SU-DHL-6 (cell line): ENCODE results near the gene CFAP251.

Experiments
- H2AFZ ChIP-seq: fragments of 200-600 bp; sonication (generic); 2 replicates; pipeline ENCODE4 v1.6.1; 2014; ENCODE audit warnings: low read depth, mild to moderate bottlenecking, moderate library complexity, mixed read lengths, antibody characterized with exemption, low read length; ENCODE audit not compliant: severe bottlenecking
- H3F3A ChIP-seq: fragments of 200-600 bp; shearing (Covaris generic); 2 replicates; pipeline ENCODE4 v1.6.0; 2016; ENCODE audit warnings: antibody characterized with exemption, mild to moderate bottlenecking; ENCODE audit not compliant: insufficient read depth
- H3K27ac ChIP-seq: fragments of 200-600 bp; sonication (generic); 2 replicates; pipeline ENCODE4 v1.5.1; 2016; ENCODE audit warnings: low read depth, mild to moderate bottlenecking, low read length, moderate library complexity, mixed read lengths
- H3K27me3 ChIP-seq: fragments of 200-600 bp; sonication (generic), shearing (Covaris generic); 2 replicates; pipeline ENCODE4 v1.6.0; 2014; ENCODE audit warnings: mild to moderate bottlenecking, low read length
- H3K36me3 ChIP-seq: fragments of 200-600 bp; sonication (generic); 2 replicates; pipeline ENCODE4 v1.6.1; 2014; ENCODE audit warnings: mild to moderate bottlenecking, low read length, mixed read lengths
- H3K4me2 ChIP-seq: fragments of 300-600, 200-600 bp; shearing (Covaris generic), sonication (generic); 2 replicates; pipeline ENCODE4 v1.6.0; 2014; ENCODE audit warnings: low read length, low read depth, mild to moderate bottlenecking; ENCODE audit not compliant: poor library complexity, severe bottlenecking
- H3K4me3 ChIP-seq: fragments of 200-600 bp; sonication (generic); 2 replicates; pipeline ENCODE4 v1.5.1; 2014; ENCODE audit warnings: antibody characterized with exemption, low read length, mild to moderate bottlenecking, mixed read lengths; ENCODE audit not compliant: insufficient read depth, poor library complexity, severe bottlenecking
- H3K79me2 ChIP-seq: fragments of 200-600 bp; sonication (generic); 2 replicates; pipeline ENCODE4 v1.6.1; 2014; ENCODE audit warnings: mild to moderate bottlenecking, low read length, moderate library complexity; ENCODE audit not compliant: insufficient read depth
- H3K9ac ChIP-seq: fragments of 200-600 bp; sonication (generic); 2 replicates; pipeline ENCODE4 v1.7.0; 2014; ENCODE audit warnings: mild to moderate bottlenecking, low read length
- H3K9me2 ChIP-seq: fragments of 200-600 bp; sonication (generic); replicated peaks from 2 replicates; pipeline ENCODE4 v1.6.1; 2014; ENCODE audit warnings: low read length; ENCODE audit not compliant: insufficient read depth
- H3K9me3 ChIP-seq: fragments of 200-600 bp; sonication (generic); 2 replicates; pipeline ENCODE4 v1.6.1; 2014; ENCODE audit warnings: low read length, mixed read lengths; ENCODE audit not compliant: insufficient read depth
- H4K20me1 ChIP-seq: fragments of 200-600 bp; sonication (generic); 2 replicates; pipeline ENCODE4 v1.6.1; 2014; ENCODE audit warnings: low read depth, mild to moderate bottlenecking, antibody characterized with exemption, low read length, moderate library complexity, mixed read lengths
- EZH2phosphoT487 ChIP-seq: fragments of 200-600 bp; sonication (generic), shearing (Covaris generic); conservative IDR thresholded peaks from 2 replicates; pipeline ENCODE4 v1.6.1; 2018; ENCODE audit warnings: mild to moderate bottlenecking, antibody characterized with exemption, low read length, moderate library complexity, mixed read lengths
- TF ChIP-seq, protein P1 (sequence below): fragments of 200-600 bp; sonication (generic); IDR thresholded peaks from one replicate; pipeline ENCODE4 v1.5.1; 2017; ENCODE audit warnings: antibody characterized with exemption, mild to moderate bottlenecking, low read length, moderate library complexity; ENCODE audit not compliant: insufficient read depth, poor library complexity, severe bottlenecking

The CFAP251 gene

DNA sequence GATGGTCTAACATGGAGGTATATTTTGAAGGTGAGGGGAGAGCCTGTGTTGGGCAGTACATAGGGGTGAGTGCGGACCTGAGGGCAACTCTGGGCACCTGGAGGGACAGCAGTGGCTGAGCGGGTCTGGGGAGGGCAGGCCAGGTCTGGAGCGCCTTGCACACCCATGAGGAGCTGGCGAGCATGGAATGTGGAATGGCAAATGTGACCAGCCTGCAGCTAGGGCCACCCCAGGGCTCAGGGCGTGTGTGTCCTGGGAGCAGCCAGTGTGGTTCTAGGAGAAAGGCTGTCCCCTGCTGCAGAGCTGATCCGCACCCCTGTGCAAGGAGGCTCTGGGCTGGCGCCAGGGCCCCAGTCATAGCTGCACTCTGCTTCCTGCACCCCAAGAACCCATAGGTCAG is 127.8 kb downstream of the CFAP251 start:
- H3F3A ChIP-seq, result peaks cover 15% of the 10 kb centered on the region; the same call in 1 of the 2 replicates
- H3K9me3 ChIP-seq, result no peaks in the 10 kb centered on the region
- peaks cover 38% of the 10 kb centered on the region; the same call in 1 of the 2 replicates for H3K79me2 ChIP-seq
- TF ChIP-seq, protein P1, sequence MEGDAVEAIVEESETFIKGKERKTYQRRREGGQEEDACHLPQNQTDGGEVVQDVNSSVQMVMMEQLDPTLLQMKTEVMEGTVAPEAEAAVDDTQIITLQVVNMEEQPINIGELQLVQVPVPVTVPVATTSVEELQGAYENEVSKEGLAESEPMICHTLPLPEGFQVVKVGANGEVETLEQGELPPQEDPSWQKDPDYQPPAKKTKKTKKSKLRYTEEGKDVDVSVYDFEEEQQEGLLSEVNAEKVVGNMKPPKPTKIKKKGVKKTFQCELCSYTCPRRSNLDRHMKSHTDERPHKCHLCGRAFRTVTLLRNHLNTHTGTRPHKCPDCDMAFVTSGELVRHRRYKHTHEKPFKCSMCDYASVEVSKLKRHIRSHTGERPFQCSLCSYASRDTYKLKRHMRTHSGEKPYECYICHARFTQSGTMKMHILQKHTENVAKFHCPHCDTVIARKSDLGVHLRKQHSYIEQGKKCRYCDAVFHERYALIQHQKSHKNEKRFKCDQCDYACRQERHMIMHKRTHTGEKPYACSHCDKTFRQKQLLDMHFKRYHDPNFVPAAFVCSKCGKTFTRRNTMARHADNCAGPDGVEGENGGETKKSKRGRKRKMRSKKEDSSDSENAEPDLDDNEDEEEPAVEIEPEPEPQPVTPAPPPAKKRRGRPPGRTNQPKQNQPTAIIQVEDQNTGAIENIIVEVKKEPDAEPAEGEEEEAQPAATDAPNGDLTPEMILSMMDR, result no peak
- TF ChIP-seq EZH2phosphoT487, result no peak
- H3K36me3 ChIP-seq, result peaks cover 30% of the 10 kb centered on the region; the same call in 1 of the 2 replicates
- no peak overlapping the region for H3K4me3 ChIP-seq
- no peak overlapping the region for H3K9ac ChIP-seq
- no peaks in the 10 kb centered on the region for H4K20me1 ChIP-seq
- H3K4me2 ChIP-seq, result no peak overlapping the region
- H3K9me2 ChIP-seq, result no peaks in the 10 kb centered on the region
- no peaks in the 10 kb centered on the region for H3K27me3 ChIP-seq
- no peak overlapping the region for H3K27ac ChIP-seq
- no peak overlapping the region for H2AFZ ChIP-seq

DNA sequence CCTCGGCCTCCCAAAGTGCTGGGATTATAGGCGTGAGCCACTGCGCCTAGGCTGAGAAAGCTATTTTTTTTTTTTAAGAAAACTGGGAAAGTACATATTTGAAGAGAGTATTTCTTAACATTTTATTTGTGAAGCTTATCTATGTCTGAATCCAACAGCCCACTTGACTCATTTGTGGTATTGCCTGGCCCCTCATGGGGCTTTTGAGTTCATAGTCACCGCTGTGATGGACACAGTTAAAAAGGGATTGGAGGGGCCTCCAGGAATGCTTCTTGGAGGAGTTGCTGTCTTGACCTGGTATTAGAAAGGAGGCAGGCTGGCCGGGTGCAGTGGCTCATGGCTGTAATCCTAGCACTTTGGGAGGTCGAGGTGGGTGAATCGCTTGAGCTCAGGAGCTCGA is 129.8 kb downstream of the CFAP251 start:
- Histone ChIP-seq H3K27ac (no peak overlapping the region), H3K4me3 (no peak overlapping the region), H3K9me3 (no peaks in the 10 kb centered on the region), H4K20me1 (no peaks in the 10 kb centered on the region), H3K27me3 (no peaks in the 10 kb centered on the region), H3K9me2 (no peaks in the 10 kb centered on the region), H3K4me2 (no peak overlapping the region), H3F3A (peaks cover 19% of the 10 kb centered on the region), H3K36me3 (peaks cover 19% of the 10 kb centered on the region; the same call in 1 of the 2 replicates), H3K9ac (no peak overlapping the region), H2AFZ (no peak overlapping the region), H3K79me2 (peaks cover 19% of the 10 kb centered on the region; the same call in 1 of the 2 replicates)
- TF ChIP-seq, protein P1, result no peak
- TF ChIP-seq EZH2phosphoT487, result no peak

DNA sequence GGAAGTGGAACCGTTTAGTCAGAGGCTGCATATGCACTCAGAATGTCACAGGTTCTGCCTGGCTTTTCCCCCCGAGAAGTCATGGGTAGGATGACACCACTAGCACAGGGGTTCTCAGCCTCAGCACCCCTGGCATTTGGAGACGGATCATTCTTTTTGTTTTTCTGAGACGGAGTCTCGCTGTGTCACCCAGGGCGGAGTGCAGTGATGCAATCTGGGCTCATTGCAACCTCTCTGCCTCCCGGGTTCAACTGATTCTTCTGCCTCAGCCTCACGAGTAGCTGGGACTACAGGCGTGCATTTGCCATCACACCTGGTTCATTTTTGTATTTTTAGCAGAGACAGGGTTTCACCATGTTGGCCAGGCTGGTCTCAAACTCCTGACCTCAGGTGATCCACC is 131.4 kb downstream of the CFAP251 start:
- H3K4me2 ChIP-seq, result no peak overlapping the region
- H3K27ac ChIP-seq, result no peak overlapping the region
- H3K27me3 ChIP-seq, result no peaks in the 10 kb centered on the region
- peaks cover 9% of the 10 kb centered on the region; the same call in 1 of the 2 replicates for H3K79me2 ChIP-seq
- TF ChIP-seq, protein P1, result no peak
- TF ChIP-seq EZH2phosphoT487, result no peak
- H3F3A ChIP-seq, result peaks cover 30% of the 10 kb centered on the region
- H3K9me3 ChIP-seq, result no peaks in the 10 kb centered on the region
- H2AFZ ChIP-seq, result no peak overlapping the region
- H3K9me2 ChIP-seq, result no peaks in the 10 kb centered on the region
- no peak overlapping the region for H3K4me3 ChIP-seq
- no peaks in the 10 kb centered on the region; the same call in 1 of the 2 replicates for H4K20me1 ChIP-seq
- no peak overlapping the region for H3K9ac ChIP-seq
- H3K36me3 ChIP-seq, result peaks cover 17% of the 10 kb centered on the region
